NCI-H2081 (cell line): ENCODE data around the gene ZZZ3.
"Not testable (repeated sequence)": the region's sequence is repeated elsewhere in the genome, so short reads cannot be mapped to it uniquely, and the experiment has no call there.

Source experiments
- DNase-seq, 2 experiments: peaks; one replicate each; lab custom pipeline; 2025; lab: John Stamatoyannopoulos, UW

Gene ZZZ3

DNA sequence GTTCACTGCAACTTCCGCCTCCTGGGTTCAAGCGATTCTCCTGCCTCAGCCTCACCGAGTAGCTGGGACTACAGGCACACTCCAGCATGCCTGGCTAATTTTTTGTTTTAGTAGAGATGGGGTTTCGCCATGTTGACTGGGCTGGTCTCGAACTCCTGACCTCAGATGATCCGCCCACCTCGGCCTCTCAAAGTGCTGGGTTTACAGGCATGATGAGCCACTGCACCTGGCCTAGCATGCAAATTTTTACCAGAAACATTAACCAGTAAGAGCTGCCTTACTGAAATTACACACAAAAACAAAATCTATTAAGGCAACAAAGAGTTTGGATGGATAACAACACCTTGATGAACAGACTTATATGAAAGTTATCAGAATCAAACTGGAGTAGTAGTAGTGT, 12.1 kb downstream of the ZZZ3 start:
- no peak for DNase-seq

DNA sequence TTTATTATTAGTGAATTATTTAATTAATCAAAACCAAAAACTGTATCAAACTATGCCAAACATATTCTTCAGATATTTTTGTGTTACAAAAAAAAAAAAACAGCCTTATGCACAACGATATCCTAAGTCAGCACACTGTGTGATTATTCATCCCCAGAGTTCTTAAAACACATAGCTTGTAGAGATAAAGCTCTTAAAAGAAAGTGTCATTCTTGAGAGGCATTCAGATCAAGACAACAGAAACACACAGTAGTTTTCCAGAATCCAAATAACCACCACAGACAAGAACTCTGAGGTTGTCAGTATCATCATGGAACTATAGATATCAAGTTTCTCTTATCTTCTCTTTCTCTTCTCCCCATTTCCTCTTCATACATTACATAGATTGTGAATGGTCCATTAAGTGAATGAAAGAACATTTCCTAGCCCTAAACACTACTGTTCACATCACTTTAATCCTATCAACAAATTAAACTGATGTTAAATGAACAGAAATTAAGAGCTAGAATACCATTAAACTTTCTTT, 13.5 kb downstream of the ZZZ3 start:
- DNase-seq = no peak

DNA sequence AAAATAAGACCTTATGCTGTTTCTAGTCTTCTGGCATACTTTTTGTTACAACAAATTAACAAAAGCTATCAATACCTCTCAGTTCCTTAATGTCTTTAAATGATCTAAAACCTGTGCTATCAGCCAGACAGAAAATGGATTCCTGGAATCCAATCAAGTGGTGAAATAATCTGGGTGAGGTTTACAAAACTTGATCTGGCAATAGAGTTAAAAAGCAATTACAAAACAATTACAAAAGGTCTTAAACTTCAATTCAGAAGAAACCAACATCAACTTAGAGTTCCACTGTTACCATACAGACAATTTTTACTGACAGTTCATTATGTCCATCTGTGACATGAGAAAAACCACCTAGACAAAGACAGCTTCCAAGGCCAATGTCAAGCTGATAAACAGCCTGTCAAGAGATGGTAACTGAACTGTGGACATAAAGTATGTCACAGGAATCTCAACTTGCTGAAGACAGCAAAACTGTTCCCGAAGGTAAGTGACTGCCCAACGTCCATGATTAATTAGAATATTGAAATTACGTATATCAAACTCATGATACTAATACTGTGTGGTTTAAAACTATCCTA, 17.4 kb downstream of the ZZZ3 start:
- DNase-seq = no peak

GRCh38 chr1:77661696-77662095, 20.8 kb downstream of the ZZZ3 start:
- DNase-seq = no peak

DNA sequence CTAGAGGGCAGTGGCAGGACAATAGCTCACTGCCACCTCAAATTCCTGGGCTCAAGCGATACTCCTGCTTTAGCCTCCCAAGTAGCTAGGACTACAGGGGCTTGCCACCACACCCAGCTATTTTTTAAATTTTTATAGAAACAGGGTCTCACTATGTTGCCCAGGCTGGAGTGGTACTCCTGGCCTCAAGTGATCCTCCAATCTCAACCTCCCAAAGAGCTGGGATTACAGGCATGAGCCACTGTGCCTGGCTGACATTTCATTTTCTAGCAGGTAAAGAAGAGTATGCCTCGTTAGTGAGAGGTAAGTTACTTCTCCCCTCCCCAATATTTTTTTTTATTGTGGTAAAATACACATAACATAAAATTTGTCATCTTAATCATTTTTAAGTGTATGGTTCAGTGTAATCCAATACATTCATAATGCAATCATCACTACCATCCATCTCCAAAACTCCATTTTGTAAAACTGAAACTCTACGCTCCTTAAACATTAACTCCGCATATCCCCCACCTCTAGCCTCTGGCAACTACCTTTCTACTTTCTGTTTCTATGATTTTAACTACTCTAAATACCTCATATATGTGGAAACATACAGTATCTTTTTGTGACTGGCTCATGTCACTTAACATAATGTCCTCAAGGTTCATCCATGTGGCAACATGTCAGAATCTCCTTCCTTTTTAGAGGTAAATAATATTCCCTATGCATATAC, 22.4 kb downstream of the ZZZ3 start:
- no peak for DNase-seq

- DNase-seq = no peak
Measured at GRCh38 chr1:77658271-77658670, 24.2 kb downstream of the ZZZ3 start.

GRCh38 chr1:77655431-77655974, 27.0 kb downstream of the ZZZ3 start:
- peak; percentile 36 to 78 for DNase-seq

- no peak for DNase-seq
Measured at GRCh38 chr1:77652970-77653516, 29.4 kb downstream of the ZZZ3 start.

- no peak for DNase-seq
Measured at GRCh38 chr1:77652268-77652667, 30.2 kb downstream of the ZZZ3 start.

DNA sequence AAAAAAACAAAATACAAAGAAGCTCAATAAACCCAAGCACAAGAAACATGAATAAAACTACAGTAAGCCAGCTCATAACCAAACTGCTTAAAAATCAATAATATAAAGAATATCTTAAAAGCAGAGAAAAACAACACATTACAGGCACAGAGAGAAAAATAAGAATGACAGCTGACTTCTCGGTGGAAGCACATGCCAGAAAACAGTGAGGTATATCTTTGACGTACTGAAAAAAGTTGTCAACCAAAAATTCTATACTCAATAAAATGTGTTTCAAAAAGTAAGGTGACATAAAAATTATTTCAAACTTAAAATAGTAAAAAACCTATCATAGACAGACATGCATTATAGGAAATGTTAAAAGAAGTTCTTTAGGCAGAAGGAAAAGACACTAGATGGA, 33.3 kb downstream of the ZZZ3 start:
- no peak for DNase-seq

- DNase-seq = not testable (repeated sequence)
Measured at GRCh38 chr1:77646224-77646623, 36.2 kb downstream of the ZZZ3 start.

GRCh38 chr1:77643456-77643855, 39.0 kb downstream of the ZZZ3 start:
- no peak for DNase-seq

DNA sequence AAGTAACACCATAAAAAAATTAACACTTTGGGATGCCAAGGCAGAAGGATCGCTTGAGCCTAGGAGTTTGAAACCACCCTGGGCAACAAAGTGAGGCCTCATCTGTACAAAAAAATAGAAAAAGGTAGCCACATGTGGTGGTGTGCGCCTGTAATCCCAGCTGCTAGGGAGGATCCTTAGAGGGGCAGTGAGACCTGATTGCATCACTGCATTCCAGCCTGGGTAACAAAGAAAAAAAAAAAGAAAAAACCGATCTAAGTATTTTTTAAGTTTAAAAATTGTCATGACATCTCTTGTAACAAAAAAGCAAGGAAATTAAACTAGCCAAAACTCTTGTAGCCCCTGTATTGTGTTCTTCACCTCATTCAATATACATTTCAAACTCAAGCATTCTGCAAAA, 39.5 kb downstream of the ZZZ3 start:
- DNase-seq = no peak

GRCh38 chr1:77642196-77642595, 40.3 kb downstream of the ZZZ3 start:
- DNase-seq = no peak

DNA sequence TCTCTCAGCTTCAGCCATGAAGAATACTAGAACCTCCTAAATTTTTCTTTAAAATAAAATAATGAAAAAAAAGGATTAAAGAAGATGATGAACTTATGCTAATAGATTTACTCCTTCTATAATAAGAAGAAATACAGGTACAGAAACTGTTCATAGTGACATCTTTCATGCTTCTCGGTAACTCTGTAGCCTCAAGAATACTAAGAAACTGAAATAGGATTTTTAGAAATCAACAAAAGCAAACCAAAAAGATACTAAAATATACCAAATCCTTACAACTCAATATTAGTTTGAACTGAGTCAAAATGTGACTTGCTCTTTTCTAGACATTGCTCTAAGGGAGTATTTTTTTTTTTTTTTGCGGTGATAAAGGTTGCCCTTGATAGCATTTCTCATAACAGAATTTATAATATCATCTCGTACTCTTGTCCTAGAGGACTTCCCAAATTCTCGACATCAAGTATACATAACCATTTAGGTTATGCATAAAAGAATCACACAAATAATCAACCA, 42.8 kb downstream of the ZZZ3 start:
- DNase-seq = no peak

DNA sequence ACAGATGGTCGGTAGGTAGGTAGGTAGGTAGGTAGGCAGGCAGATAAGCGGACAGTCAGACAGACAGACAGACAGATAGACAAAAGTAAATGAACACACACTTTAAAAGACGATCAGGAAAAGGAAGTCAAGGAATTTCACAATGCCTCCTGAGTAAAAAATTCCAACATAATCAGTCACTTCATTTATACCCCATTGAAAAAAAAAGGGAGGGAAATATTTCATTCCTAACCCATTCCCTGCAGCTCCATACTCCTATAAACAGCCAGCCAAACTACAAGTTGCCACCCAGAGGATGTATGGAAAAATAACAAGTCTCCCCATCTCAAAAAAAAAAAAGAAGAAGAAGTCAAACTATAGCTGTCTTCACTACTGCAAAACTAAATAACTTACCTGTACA, 43.4 kb downstream of the ZZZ3 start:
- DNase-seq = no peak

DNA sequence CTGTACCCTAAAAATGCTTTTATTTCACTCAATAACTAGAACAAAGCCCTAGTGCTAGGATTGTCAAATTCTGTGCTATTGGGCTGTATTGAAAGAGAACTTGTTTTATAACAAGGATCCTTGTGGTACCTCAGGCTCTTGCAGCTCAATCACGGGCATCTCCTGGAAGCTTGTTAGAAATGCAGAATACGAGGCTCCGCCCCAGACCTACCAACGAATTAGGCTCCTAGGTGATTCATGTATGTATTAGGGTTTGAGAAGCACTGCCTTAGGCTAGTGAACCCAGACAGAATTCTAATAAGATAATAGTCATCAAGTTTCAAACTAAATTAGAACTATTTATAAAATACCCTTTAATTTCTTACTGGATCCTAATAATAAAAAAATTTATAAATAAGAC, 45.6 kb downstream of the ZZZ3 start:
- DNase-seq = no peak
